Ovary (tissue), 9 donors: ENCODE data around the gene SLC50A1. TPM values are rescaled to one million over a fixed set of nuclear protein-coding genes. Genes with fewer than 3 reads are reported as not detected.

ENCODE experiments used
- DNase-seq, 5 donors: peaks; one replicate each; pipeline ENCODE4 v3.0.0-alpha.2; 2019 to 2020
- H3K27ac ChIP-seq, 2 donors: fragments of 200-600 bp; one replicate each; pipeline versions ENCODE4 v1.5.1 to v1.8.0; 2019 to 2022
- H3K27me3 ChIP-seq: fragments of 200-600 bp; one replicate; pipeline ENCODE4 v1.8.0; 2022
- H3K36me3 ChIP-seq: fragments of 200-600 bp; sonication (generic); one replicate; pipeline ENCODE4 v1.5.1; 2019
- H3K4me1 ChIP-seq: one replicate; pipeline ENCODE4 v1.8.1; 2013; ENCODE audit warnings: mild to moderate bottlenecking, moderate library complexity; ENCODE audit not compliant: insufficient read depth
- H3K4me3 ChIP-seq: fragments of 200-600 bp; sonication (generic); one replicate; pipeline ENCODE4 v1.5.1; 2017
- H3K9me3 ChIP-seq, 2 donors: fragments of 200-600 bp in 1 of 2; sonication (generic) in 1 of 2; one replicate each; pipeline versions ENCODE4 v1.5.1 to v1.8.1; 2013 to 2019; ENCODE audit warnings: mild to moderate bottlenecking in 1 of 2, moderate library complexity in 1 of 2
- EP300 ChIP-seq: sonication (generic); formaldehyde crosslinking; IDR thresholded peaks from one replicate; pipeline ENCODE4 v1.6.1; 2017; ENCODE audit warnings: antibody characterized with exemption
- POLR2A ChIP-seq: fragments of 450-650 bp; IDR thresholded peaks from one replicate; pipeline ENCODE4 v1.6.1; 2017; ENCODE audit warnings: antibody characterized with exemption, mild to moderate bottlenecking, moderate library complexity
- WGBS, 3 donors: extraction: QIAGEN DNeasy Blood & Tissue Kit in 1 of 3; methylation state at CpG; one replicate each; pipeline versions ENCODE4 v1.1.5 to v1.1.7; 2013 to 2017; 5-methylcytosine and 5-hydroxymethylcytosine counted together
- intact Hi-C, 4 donors: fragments of 100-400 bp; cut with DNase I; formaldehyde crosslinking; loops; one replicate each; pipeline versions ENCODE4 v1.11.0 to v1.15.1; 2022 to 2023
- polyA plus RNA-seq, 2 donors: library from polyadenylated mRNA; stranded (reverse); fragments of 200-250 nt in 1 of 2; fragments of 350-450 nt in 1 of 2; fragmentation: Illumina TruSeq in 1 of 2; extraction: RNeasy Lipid Tissue Mini Kit (QIAGEN cat#74804) in 1 of 2; gene quantifications; one replicate each; pipeline ENCODE4 v1.2.3, GENCODE V29; 2013 to 2014
- total RNA-seq, 7 donors: library from RNA; depleted of rRNA in 2 of 7; stranded (reverse); fragments of >200 nt in 2 of 7; fragmentation: NEBNext Ultra II Directional in 3 of 7; extraction: Animal tissue kit (Norgen Biotek cat#: 25700) in 3 of 7; gene quantifications; one replicate each; pipeline versions ENCODE4 v1.1.0 to v1.2.4, GENCODE V29; 2016 to 2023
- TF ChIP-seq, protein P1 (sequence below), 3 donors: fragments of 450-650 bp in 2 of 3; fragments of 200-600 bp in 1 of 3; IDR thresholded peaks; one replicate each; pipeline versions ENCODE4 v1.5.1 to v1.8.0; 2016 to 2022; ENCODE audit warnings: antibody characterized with exemption in 3 of 3, mild to moderate bottlenecking in 1 of 3
- donor health status: DM: no; HTN: no; CAD: no; lungs with moderate emphysema.
- donor health status: DM: no; HTN: no; CAD: no.
- donor health status: Bipolar disorder and iron deficiency.
- donor health status: DM: yes; HTN: yes; CAD: no.
- donor health status: DM: no; HTN: no; CAD: no.
- donor health status: DM: yes; HTN: yes; CAD: no.

Gene SLC50A1
- total and polyA plus RNA-seq, 9 donors: 10.8 to 50.2 (median 19.7) TPM

DNA sequence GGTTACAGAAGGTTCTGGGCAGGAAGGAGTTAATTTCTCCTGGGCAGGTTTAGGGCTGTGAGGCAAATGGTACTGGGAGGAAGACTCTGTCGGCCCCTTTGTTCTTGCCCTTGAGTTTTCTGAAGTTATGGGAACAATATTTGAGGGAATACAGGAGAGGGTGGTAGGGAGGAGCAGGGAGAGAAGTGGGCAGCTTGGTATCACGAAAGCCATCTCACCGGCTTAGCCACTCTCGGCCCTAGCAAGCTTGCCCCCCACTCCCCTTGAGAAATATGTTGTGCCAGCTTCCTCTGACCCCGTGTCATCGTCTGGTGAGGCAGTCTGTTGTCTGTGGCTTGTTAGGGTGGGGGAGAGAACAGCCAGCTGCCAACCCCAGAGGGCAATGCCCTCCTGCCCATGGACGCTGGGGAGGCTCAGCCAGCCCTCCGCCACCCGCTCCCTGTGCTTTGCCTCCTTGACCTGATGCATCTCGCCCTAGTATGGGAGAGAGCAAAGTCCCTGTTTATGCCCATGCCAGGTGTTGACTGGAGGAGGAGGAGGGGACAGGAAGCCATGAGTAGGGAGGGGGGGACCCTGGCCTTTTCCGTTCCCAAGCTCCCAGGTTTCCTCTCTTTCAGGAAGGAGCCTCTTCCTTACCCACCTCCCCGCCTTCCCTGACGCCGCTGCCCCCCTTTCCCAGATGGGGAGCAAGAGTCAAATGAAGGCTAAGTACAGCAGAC lies 6.7 kb upstream of the SLC50A1 start:
- 14 to 21% (median 20%) methylated on average over 14 of the region's 14 CpGs for WGBS, 3 donors

GRCh38 chr1:155130272-155131006 lies 5.2 kb upstream of the SLC50A1 start:
- Histone ChIP-seq H3K4me1 (peaks cover 15% of the 10 kb centered on the region), H3K9me3 (no peaks in the 10 kb centered on the region), H3K4me3 (peak overlapping the region; percentile 63), H3K27me3 (no peaks in the 10 kb centered on the region), H3K36me3 (no peaks in the 10 kb centered on the region), H3K27ac (no peak overlapping the region)
- no peak for DNase-seq
- TF ChIP-seq POLR2A (no peak), EP300 (no peak)
- TF ChIP-seq, protein P1, sequence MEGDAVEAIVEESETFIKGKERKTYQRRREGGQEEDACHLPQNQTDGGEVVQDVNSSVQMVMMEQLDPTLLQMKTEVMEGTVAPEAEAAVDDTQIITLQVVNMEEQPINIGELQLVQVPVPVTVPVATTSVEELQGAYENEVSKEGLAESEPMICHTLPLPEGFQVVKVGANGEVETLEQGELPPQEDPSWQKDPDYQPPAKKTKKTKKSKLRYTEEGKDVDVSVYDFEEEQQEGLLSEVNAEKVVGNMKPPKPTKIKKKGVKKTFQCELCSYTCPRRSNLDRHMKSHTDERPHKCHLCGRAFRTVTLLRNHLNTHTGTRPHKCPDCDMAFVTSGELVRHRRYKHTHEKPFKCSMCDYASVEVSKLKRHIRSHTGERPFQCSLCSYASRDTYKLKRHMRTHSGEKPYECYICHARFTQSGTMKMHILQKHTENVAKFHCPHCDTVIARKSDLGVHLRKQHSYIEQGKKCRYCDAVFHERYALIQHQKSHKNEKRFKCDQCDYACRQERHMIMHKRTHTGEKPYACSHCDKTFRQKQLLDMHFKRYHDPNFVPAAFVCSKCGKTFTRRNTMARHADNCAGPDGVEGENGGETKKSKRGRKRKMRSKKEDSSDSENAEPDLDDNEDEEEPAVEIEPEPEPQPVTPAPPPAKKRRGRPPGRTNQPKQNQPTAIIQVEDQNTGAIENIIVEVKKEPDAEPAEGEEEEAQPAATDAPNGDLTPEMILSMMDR (IDR thresholded peaks at IDR 0.05): no peak
- WGBS, 3 donors: 20 to 36% (median 28%) methylated on average over 5 to 6 of the region's 6 CpGs
- intact Hi-C loops: no loop called here

More for the DNA sequence above, 6.7 kb upstream of the SLC50A1 start:
- H3K9me3 ChIP-seq: no peaks in the 10 kb centered on the region
- H3K36me3 ChIP-seq: no peaks in the 10 kb centered on the region
- DNase-seq: peak in 2 of 5 donors; percentile 26 to 48
- peak overlapping the region; percentile 63 for H3K4me3 ChIP-seq
- H3K4me1 ChIP-seq: peaks cover 15% of the 10 kb centered on the region
- H3K27me3 ChIP-seq: no peaks in the 10 kb centered on the region
- intact Hi-C loops: loop anchor here in 2 of 4 donors (5.0 kb wide), 1 partner anchor 37 kb away; no protein-coding TSS in a partner anchor
- TF ChIP-seq POLR2A: no peak
- TF ChIP-seq, protein P1 (IDR thresholded peaks at IDR 0.05): no peak
- TF ChIP-seq EP300: no peak
- no peak overlapping the region for H3K27ac ChIP-seq

DNA sequence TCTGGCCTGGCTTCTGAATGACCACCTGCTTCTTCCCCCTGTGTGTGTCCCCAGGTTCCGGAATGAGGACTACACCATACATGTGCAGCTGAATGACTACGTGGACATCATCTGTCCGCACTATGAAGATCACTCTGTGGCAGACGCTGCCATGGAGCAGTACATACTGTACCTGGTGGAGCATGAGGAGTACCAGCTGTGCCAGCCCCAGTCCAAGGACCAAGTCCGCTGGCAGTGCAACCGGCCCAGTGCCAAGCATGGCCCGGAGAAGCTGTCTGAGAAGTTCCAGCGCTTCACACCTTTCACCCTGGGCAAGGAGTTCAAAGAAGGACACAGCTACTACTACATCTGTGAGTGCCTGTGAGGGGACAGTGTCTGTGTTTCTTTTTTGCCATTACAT lies 4.4 kb upstream of the SLC50A1 start:
- 90 to 92% (median 90%) methylated on average over 8 of the region's 8 CpGs for WGBS, 3 donors
- H3K9me3 ChIP-seq: no peaks in the 10 kb centered on the region
- no peak for DNase-seq
- no peak for TF ChIP-seq EP300
- TF ChIP-seq, protein P1 (IDR thresholded peaks at IDR 0.05): no peak
- H3K4me3 ChIP-seq: no peak overlapping the region
- no peaks in the 10 kb centered on the region for H3K36me3 ChIP-seq
- H3K4me1 ChIP-seq: peaks cover 10% of the 10 kb centered on the region
- no peak overlapping the region for H3K27ac ChIP-seq
- intact Hi-C loops: no loop called here
- no peaks in the 10 kb centered on the region for H3K27me3 ChIP-seq

DNA sequence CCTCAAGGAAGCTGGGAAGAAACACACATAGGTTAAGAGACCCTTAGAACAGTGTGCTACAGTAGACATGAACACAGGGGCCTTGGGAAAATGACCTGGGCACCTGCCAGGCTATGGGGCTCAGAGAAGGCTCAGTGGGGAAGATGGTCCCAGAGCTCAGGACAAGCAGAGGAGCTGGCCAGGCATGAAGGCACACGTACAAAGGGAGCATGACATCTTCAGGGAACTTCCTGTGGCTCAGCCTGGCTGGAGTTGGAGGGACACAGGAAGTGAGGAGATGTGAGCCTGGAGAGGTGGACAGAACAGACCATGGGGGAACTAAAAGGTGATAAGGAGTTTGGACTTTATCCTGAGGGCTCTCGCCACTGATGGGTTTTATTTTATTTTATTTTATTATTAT lies 3.8 kb upstream of the SLC50A1 start:
- H3K4me3 ChIP-seq: no peak overlapping the region
- intact Hi-C loops: no loop called here
- 57 to 63% (median 61%) methylated on average over 2 of the region's 2 CpGs for WGBS, 3 donors
- TF ChIP-seq EP300 (no peak), POLR2A (no peak)
- TF ChIP-seq, protein P1 (IDR thresholded peaks at IDR 0.05): no peak
- H3K9me3 ChIP-seq: no peaks in the 10 kb centered on the region
- H3K27me3 ChIP-seq: no peaks in the 10 kb centered on the region
- DNase-seq: no peak
- no peaks in the 10 kb centered on the region for H3K36me3 ChIP-seq
- H3K4me1 ChIP-seq: peaks cover 5% of the 10 kb centered on the region
- no peak overlapping the region for H3K27ac ChIP-seq
